ENCODE measurements around the gene GFER. TPM values are rescaled to one million over a fixed set of nuclear protein-coding genes. Genes with fewer than 3 reads are reported as not detected.

Gene GFER
- total RNA-seq, 4 donors from 2014 or later = 9.7 to 14.4 (median 11.6) TPM

DNA sequence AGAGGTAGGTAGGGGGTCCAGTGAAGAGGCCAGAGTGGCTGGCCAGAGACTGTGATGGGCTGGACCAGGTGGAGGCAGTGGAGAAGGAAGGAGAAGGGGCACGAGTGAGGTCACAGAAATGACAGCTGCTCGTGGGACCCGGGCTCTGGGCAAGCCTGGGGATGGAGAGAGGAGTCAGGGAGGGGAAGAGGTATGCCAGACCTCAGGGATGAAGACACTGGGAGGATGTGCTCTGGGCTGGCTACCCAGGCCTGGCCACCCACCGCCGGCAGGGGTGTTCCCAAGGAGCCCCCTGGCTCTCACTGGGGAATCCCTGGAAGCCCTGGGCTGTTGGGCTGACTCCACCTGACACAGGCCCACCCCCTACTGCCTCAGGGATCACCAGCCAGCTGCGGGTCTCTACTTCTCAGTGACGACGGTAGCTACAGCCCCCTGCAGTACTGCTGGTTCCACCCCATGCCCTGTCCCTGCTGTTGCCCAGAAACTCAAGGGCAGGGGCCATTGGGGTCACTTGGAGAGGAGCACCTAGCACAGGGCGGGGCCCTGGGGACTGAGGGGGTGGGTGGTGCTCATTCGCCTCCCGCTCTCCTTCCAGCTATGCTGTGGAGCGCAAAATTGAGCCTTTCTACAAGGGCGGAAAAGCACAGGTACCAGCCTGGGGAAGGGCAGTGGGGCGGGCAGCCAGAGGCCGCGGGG, 10.4 kb upstream of the GFER start:
- H3K4me3 ChIP-seq (ENCODE audit: low read depth, poor library complexity, severe bottlenecking) = no peak overlapping the region
- DNase-seq (ENCODE audit: low spot score in 2 of 2) = no peak
- no peak for TF ChIP-seq POLR2A (IDR thresholded peaks at IDR 0.05)
- TF ChIP-seq CTCF (IDR thresholded peaks at IDR 0.05) = no peak
- intact Hi-C loops (cut with DNase I; ENCODE audit: low total_unique reads) = no loop called here
- WGBS, 2 donors = 85 to 88% methylated on average over 16 of the region's 16 CpGs

- intact Hi-C loops (cut with DNase I; ENCODE audit: low total_unique reads) = no loop called here
- no peak overlapping the region for H3K4me3 ChIP-seq (ENCODE audit: low read depth, poor library complexity, severe bottlenecking)
- WGBS, 2 donors = 90 to 94% methylated on average over 31 to 39 of the region's 42 CpGs
- no peak for DNase-seq (ENCODE audit: low spot score in 2 of 2)
- no peak for TF ChIP-seq CTCF (IDR thresholded peaks at IDR 0.05)
- TF ChIP-seq POLR2A (IDR thresholded peaks at IDR 0.05) = no peak
These were observed 9.6 kb upstream of the GFER start for GRCh38 chr16:1974157-1975070.

GRCh38 chr16:1975432-1976215, 8.4 kb upstream of the GFER start:
- H3K4me3 ChIP-seq (ENCODE audit: low read depth, poor library complexity, severe bottlenecking) = no peak overlapping the region
- TF ChIP-seq CTCF (IDR thresholded peaks at IDR 0.05) (no peak), POLR2A (IDR thresholded peaks at IDR 0.05) (no peak)
- no peak for DNase-seq (ENCODE audit: low spot score in 2 of 2)
- intact Hi-C loops (cut with DNase I; ENCODE audit: low total_unique reads) = no loop called here
- WGBS, 2 donors = 90 to 94% methylated on average over 25 to 32 of the region's 33 CpGs

DNA sequence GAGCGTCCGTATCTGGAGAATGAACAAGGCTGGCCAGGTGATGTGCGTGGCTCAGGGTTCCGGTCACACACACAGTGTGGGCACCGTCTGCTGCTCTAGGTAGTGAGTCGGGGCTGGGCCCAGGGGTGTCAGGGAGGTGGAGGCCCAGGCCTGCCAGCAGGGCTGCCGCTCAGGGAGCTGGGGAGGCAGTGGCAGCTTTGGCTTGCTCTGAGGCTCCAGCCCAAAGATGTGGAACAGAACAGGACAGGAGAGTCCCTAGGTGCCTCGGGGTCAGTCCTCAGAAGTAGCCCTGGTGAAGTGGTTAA, 7.8 kb upstream of the GFER start:
- H3K4me3 ChIP-seq (ENCODE audit: low read depth, poor library complexity, severe bottlenecking) = no peak overlapping the region
- WGBS, 2 donors = 92 to 95% methylated on average over 8 of the region's 8 CpGs
- intact Hi-C loops (cut with DNase I; ENCODE audit: low total_unique reads) = no loop called here
- no peak for DNase-seq (ENCODE audit: low spot score in 2 of 2)
- TF ChIP-seq CTCF (IDR thresholded peaks at IDR 0.05) (no peak), POLR2A (IDR thresholded peaks at IDR 0.05) (no peak)

DNA sequence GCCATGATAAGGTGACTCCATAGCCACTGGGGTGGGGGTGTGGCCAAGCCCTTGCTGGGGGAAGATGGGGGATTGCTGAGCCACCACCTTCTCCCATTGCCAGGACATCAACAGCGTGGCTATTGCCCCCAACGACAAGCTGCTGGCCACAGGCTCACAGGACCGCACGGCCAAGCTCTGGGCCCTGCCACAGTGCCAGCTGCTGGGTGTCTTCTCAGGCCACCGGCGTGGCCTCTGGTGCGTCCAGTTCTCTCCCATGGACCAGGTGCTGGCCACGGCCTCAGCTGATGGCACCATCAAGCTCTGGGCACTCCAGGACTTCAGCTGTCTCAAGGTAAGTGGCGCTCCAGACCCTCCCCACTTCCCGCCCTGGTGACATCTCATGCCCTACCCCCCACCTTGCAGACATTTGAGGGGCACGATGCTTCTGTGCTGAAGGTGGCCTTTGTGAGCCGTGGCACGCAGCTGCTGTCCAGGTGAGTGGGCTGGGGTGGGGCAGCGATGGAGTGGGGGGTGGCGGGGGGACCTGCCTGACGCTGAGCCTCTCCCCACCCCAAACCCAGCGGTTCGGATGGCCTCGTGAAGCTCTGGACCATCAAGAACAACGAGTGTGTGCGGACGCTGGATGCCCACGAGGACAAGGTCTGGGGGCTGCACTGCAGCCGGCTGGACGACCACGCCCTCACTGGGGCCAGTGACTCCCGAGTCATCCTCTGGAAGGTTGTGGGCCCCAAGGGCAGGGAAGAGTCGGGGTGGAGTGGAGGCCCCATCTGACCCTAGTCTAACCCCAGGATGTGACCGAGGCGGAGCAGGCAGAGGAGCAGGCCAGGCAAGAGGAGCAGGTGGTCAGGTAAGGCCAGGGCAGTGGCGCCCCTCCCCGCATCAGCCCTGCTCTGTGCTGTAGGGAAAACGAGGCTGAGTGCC, 6.8 kb upstream of the GFER start:
- TF ChIP-seq POLR2A (IDR thresholded peaks at IDR 0.05) = no peak
- TF ChIP-seq CTCF (IDR thresholded peaks at IDR 0.05) = no peak
- intact Hi-C loops (cut with DNase I; ENCODE audit: low total_unique reads) = no loop called here
- WGBS, 2 donors = 90 to 92% methylated on average over 28 to 33 of the region's 33 CpGs
- H3K4me3 ChIP-seq (ENCODE audit: low read depth, poor library complexity, severe bottlenecking) = no peak overlapping the region
- no peak for DNase-seq (ENCODE audit: low spot score in 2 of 2)
